NCI-H2171 (cell line): ENCODE results near the gene OR10G2.
"Not testable (repeated sequence)": the region's sequence is repeated elsewhere in the genome, so short reads cannot be mapped to it uniquely, and the experiment has no call there.

Experiments
- DNase-seq: peaks from one replicate; lab custom pipeline; 2025; lab: John Stamatoyannopoulos, UW

Gene OR10G2, protein sequence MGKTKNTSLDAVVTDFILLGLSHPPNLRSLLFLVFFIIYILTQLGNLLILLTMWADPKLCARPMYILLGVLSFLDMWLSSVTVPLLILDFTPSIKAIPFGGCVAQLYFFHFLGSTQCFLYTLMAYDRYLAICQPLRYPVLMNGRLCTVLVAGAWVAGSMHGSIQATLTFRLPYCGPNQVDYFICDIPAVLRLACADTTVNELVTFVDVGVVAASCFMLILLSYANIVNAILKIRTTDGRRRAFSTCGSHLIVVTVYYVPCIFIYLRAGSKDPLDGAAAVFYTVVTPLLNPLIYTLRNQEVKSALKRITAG

DNA sequence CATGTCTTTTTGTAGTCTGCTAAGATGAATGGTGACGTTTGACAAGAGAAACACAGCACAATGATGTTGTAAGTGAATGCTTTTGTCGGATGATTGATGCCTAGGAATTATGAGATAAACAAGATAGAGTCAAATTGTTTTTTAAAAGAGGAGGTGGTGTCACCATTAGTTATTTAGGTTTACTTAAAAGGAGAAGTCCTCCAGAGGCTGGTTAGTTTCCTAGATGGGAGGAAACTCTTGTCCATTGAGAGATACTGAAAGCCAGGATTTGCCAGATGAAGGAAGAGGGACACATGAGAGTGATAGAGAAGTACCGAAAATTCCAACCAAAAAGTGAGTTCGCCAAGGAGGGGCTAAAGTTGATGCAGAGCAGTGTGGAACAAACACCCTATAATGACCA lies at the start of gene OR10G2:
OR10G2 (minus strand) TSS at position 101 of the 400 bp plus-strand sequence; CDS start at position 3, 98 bp downstream.
- no peak for DNase-seq

DNA sequence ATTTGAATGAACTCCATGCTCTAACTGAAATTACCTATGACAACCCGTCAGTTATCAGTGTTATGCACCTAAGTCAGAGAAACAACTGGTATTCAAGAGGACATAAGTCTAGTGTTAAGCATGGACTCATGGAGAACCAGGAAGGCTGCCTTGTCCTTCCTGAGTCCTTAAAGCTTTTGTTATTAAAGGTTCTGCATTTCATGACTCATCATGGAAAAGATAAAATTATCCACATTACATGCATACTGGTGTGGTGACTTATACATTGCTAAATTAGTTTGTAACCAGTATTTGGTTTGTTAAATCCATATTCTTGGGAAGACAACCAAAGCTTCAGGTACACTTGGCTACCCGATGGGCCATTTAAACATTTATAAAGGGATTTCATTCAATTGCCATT lies 45.3 kb upstream of the OR10G2 start:
- DNase-seq: no peak

DNA sequence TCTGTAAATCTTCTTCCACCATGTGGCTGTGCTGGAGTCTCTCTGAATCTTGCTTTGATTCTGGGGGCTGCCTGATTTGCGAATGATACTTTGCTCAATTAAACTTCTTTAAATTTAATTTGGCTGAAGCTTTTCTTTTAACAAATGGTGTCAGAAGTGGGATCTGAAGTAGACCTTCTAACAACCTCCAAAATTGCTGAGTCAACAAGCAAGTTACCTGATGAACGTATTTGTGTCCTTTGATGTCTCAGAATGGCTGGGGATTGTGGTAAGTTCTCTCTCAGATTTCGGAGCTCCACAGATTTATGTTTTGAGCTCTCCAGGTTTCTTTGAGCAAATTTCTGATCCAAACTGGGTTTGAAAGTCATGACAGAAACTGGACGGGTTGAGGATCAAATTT lies 40.8 kb upstream of the OR10G2 start:
- no peak for DNase-seq

DNA sequence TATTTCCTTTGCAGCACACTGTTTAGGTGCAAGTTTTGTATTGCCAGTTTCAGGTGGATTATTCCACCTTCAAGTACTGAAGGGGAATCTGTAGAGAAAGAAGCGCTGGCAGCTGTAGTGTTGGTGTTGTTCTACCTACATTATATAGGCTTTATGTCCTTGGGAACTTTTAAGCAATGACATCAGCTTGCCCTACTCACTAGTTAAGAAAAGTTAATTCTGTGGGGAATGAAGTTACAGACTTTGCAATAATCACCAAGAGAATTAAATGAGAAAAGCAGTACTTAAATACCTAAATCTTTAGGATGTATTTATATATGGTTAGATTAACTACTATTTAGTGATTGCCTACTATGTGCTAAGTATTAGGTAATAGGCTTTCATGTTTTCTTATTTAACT lies 39.0 kb upstream of the OR10G2 start, which contains the start of gene OR4E1:
OR4E1 (minus strand) TSS at position 101 of the 400 bp plus-strand sequence. CDS start 2,883 bp downstream, outside the sequence.
- no peak for DNase-seq

DNA sequence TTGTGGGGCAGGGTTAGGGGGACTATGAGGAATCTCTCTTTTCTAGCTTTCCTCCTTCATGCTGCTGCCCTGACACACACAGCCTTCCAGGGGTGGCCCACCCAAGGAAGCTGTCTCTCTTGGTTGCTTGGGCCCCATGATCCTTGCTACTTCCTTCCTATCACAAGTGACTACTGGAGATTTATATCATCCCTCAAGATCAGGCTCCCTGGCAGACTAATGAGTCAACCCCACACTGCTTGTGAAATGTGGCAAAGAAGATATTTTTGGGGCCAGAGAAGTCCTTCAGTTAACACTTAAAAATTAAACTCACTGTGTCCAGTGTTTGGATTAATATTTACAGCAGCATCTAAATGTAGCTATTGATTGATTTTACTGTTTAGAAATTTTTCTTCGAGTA lies 37.4 kb upstream of the OR10G2 start:
- no peak for DNase-seq

DNA sequence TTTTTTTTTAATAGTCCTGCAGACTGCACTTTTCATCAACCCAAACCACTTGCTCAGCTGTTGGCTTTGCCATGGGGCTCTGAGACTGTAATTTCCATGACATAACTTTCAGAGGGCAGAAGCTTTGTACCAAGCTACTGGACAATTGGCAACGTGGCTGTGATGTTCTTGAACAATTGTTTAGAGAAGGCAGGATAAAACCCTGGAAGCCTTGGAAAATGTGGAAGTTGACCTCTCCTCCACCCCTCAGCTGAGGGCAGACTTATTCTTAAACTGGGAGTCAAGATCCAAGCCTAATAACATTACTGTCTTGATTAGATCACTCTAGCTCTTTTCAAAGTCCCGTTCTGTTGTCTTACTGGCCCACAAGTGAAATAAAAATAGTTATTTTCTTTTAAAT lies 36.6 kb upstream of the OR10G2 start:
- DNase-seq: no peak

DNA sequence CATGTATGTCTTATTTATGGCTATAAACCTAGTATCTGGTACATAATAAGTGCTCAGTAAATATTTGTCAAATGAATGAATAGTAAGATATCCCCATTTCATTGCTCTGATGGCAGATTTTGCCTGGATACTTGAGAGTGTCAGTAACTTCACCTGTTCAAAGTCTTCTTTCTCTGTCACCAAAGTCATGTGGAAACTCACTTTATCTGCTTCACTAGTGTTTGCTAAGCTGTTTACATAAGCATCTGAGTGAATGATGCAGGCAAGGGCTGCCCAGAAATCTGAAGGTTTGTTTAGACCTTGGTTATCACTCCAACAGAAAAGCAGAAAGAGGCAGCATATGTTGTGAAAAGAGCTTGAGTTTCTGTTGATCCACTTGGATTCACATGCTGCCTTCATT lies 34.5 kb upstream of the OR10G2 start:
- DNase-seq: no peak

DNA sequence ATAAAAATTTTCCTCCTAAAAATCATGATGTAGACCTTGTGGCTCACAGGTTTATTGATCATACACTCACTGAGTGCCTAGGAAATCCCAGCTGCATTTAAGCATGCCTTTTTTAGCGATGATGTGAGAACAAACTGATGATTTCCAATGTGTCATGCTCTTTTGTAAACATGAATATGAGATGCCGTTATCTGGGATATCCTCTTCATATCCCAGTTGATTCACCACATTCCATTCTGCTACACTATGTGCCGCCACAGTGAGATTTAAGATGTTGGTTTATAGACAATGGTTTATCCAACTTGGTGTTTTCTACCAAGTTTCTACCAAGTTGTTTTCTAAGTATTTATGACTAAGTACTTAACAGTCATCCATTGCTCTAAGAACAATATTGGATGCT lies 33.6 kb upstream of the OR10G2 start:
- DNase-seq: no peak

DNA sequence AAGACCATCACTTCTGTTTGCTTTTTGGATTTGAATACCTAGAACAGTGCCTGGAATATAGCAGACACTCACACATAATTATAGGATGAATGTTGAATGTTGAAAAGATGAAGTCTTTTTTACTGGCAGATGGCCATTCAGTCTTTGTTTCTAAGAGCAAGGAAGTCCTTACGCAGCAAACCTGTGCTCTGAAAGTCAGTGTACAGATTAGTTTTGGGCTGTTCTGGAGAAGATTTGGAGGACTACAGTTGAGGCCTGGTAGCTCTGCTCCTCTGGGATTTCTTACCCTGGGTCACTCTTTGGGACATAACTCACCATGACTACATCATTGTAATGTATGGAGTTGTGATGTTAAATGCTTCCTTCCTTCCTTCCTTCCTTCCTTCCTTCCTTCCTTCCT lies 22.2 kb upstream of the OR10G2 start:
- DNase-seq: no peak

DNA sequence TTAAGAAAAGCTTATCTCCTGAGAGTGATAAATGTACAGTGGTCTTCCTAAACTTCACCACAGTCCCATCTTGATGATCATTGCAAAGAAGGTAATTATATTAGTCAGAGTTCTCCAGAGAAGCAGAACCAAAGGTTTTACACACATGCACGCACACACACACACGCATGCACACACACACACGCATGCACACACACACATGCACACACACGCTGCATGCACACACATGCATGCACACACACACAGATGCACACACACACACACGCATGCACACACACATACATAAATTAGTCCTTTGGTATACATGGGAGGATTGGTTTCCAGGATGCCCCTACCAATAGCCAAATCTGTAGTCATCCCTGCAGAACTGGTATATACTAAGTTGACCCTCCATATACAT lies 19.5 kb upstream of the OR10G2 start:
- DNase-seq: no peak

DNA sequence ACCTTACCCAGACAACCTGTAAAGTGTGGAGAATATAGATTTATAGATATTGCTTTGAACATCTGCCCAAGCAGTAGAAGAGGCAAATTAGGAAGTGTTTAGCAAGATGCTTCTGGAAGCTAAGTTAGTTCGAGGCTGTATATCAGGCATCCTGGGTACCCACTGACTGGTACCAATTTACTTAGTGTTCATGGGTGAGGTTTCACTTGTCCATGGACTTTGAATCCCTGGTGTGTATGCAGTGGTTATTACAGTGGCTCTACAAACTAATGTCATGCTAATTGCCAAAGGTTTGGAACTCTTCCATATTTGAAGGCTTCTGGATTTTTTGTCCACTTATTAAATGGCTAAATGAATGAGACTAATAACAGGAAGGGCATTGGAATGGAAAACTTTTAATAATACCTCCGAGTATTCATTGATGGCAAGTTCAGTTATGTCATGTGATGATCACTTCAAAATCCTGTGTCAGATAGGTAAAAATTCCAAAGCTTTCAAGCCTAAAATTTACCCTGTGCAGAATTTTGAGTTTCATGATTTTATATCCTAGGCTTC lies 18.7 kb upstream of the OR10G2 start, which contains the start of gene OR4E2:
OR4E2 (plus strand) TSS at position 505 of the 555 bp plus-strand sequence. CDS start 11,248 bp downstream, outside the sequence.
- DNase-seq: no peak

DNA sequence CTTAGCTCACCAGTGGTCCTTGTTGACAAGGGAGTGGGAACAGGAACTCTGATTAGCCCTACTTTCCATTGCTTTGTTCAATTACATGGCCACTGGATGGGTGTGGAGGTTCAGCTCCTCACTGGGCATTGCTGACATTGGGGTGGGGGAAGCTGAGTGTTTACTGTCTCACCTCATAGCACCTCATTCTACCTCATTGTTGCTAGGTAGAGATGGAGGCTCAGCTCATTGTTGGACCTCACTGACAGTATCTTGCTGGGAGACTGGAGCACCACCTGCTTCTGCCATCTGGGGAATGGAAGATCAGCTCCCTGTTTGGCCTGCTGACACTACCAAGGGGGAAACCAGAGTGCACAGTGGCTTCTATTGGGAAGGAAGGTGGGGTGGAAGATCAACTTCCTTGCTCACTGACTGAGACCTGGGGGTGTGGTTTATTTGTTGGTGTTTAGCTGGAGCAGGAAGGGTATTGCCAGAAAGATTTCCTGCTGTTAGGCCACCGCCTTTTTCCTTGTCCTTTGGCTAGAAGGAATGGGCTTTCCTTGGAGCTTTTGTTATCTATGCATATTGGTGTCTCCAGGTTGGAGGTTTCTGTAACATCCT lies 17.6 kb upstream of the OR10G2 start:
- DNase-seq: no peak

DNA sequence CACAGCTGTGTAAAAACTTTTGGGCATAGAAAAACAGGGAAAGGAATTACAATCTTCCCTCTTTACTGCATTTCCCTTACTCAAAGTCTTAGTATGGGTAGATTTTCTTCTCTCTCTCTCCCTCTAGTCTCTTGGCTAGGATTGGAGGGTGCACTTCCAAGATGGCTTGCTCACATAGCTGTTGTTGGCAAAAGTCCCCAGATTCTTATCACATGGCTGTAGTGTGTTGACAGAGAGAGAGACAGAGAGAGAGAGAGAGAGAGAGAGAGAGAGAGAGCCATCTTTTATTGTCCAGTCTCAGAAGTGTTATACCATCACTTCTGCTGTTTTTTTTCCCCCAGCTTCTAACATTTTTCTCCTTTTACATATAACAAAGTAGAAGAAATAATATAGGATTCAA lies 12.6 kb upstream of the OR10G2 start:
- DNase-seq: no peak

DNA sequence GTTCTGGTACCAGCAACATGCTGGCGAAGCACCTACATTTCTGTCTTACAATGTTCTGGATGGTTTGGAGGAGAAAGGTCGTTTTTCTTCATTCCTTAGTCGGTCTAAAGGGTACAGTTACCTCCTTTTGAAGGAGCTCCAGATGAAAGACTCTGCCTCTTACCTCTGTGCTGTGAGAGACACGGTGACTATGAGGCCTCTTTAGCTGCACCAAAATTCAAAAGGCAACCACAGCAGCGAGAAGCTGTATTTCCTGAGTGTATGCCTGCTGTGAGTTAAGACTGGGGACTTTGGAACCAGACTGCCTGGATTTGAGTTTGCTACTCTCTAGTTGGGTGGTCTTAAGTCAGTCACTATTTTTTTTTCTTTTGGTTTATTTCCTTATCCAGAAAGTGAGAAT lies 8.7 kb upstream of the OR10G2 start:
- DNase-seq: no peak

DNA sequence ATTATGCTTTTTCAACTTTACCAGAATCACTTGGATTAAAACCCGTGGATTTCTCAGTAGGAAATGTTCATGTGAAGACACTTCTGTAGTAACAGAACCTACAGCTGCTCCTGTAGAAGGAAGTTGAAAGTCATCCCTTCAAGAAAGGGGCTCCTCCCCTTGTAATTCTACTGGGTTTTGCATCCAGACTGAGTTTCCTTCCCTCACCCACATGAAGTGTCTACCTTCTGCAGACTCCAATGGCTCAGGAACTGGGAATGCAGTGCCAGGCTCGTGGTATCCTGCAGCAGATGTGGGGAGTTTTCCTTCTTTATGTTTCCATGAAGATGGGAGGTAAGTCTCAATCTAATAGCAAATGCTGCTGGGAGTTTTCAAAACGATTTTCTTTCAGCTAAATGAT lies 7.9 kb upstream of the OR10G2 start:
- DNase-seq: no peak

DNA sequence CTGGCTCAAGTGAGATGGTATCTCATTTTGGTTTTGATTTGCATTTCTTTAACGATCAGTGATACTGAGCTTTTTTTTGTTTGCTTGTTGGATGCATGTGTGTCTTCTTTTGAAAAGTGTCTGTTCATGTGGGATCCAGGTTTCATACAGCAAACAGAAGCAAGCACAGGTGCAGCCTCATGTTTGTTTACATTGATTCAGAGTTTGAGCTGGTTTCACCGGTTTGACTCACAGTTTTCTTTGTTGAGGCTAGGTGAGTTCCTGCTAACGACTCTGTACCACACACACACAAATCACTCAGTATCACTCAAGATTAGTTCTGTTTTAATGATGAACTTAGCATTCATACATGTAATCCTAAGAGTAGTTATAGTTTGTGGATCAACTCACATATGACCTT lies 3.7 kb downstream of the OR10G2 start:
- no peak for DNase-seq

DNA sequence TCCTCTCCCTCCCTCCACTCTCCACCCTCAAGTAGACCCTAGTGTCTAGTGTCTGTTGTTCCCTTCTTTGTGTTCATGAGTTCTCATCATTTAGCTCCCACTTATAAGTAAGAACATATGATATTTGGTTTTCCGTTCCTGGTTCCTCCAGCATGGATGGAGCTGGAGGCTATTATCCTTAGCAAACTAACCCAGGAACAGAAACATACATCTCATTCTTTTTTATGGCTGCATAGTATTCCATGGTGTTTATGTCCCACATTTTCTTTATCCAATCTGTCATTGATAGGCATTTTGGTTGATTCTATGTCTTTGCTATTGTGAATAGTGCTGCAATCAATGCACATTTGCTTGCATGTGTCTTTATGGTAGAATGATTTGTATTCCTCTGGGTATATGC lies 4.2 kb downstream of the OR10G2 start:
- not testable (repeated sequence) for DNase-seq

DNA sequence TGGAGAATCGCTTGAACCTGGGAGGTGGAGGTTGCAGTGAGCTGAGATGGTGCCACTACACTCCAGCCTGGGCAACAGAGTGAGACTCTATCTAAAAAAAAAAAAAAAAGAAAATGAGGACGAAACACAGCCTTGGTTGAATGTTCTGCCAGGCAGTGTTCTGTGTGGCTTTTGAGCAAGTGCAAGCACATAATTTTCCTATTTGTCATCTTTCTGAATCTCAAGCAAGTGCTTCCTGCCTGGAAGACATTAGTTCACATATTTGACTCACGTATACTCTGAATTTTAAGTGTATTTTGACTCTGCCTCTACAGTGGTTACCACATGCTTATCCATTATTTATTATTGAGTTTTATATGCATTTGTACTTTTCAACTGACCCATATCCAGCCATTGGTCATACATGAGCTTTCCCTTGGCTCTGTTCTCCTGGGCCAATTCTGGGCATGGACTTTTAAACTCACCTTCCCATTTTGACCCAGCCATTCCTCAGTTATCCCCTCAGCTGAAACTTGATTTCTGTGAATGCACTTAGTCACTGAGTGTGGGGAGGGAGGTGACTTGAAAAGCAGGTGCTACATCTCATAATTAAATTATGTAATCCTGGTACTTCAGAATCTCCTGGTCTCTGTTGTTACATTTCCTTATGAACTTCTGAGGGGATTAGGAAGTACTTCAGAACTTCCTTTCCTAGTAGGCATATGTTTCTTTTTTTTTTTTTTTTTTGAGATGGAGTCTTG lies 8.1 kb downstream of the OR10G2 start:
- DNase-seq: no peak

DNA sequence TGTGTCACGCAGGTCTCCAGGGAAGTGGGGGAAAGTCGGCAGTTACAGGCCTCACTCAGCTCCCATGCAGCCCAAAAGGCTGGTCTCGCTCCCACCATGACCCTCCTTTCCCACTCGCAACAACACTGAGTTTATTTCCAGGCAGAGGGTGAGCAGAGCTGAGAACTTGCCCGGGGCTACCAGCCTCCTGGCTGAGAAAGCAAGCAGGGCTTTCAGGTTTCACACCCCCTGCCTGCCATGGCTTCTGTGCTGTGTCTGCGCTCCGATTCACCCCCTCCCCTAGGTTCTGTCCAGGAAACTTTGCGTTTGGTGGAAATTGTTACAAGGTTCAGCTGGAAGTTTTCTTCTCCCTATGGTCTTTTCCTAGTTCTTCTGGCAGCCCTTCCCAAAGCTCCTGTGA lies 17.1 kb downstream of the OR10G2 start:
- no peak for DNase-seq

DNA sequence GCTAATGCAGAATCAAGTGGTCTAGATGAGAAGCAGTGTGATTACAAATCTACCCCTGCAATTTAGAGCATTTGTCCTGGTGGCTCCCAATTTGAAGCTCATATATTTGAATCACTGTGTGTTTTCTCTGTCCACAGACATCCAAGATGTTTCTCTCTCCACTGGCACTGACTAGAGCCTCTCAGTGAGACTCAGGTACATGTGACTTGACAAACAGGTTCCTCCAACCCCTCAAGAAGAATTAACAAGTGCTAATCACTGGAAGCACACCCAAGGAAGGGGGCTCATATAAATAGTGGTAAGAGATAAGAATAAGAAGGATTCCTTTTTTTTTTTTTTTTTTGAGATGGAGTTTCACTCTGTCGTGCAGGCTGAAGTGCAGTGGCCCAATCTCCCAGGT lies 20.5 kb downstream of the OR10G2 start:
- no peak for DNase-seq

DNA sequence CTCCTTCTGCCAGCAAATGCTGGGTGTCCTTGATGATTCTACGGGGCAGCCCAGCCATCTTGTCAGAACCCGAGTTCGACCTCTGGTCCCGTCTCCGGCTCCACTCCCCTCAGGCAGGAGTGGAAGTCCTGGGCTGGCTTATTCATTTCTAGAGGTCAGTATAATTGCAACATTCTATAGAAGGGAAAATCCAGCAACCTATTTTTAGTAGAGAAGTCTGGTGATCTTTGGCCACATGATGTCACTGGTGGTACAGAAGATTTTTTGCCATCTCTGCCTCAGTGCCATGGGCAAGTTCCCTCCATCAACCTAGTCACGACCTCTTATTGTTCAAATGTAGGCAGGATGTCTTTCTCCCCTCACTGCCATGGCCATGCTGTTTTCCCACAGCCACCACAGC lies 22.4 kb downstream of the OR10G2 start:
- DNase-seq: no peak

DNA sequence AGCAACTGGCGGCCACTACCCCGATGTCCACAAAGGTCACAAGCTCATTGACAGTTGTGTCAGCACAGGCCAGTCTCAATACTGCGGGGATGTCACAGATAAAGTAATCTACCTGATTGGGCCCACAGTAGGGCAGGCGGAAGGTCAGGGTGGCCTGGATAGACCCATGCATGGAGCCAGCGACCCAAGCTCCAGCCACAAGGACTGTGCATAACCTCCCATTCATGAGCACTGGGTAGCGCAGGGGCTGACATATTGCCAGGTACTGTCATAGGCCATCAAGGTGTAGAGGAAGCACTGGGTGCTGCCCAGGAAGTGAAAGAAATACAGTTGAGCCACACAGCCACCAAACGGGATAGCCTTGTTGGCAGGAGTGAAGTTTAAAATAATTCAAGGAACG lies 32.6 kb downstream of the OR10G2 start:
- not testable (repeated sequence) for DNase-seq

DNA sequence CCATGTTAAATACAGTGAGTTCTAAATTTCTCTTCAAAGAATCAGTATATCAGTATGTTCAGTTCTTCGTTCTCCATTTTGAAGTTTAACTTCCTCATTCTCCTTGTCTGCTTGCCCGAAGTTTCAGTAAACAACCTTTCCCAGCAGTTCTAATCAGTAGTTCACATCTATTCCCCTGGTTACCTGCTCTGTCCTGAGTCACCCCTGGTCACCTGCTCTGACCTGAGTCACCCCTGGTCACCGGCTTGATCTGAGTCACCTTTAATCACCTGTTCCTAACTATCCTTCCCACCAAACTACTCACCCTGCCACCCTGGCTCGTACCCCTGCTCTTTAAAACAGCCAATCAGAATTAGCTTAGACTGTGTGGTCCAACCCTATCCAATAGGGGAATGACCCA lies 45.4 kb downstream of the OR10G2 start:
- no peak for DNase-seq
